Karpas-422 (cell line): Measurements from ENCODE around the gene ELMO2. TPM values are rescaled to one million over a fixed set of nuclear protein-coding genes. Genes with fewer than 3 reads are reported as not detected.

Experiments
- DNase-seq: peaks from one replicate; pipeline ENCODE4 v3.0.0-alpha.2; 2015
- H2AFZ ChIP-seq: fragments of 200-600 bp; sonication (generic); 2 replicates; pipeline ENCODE4 v1.6.1; 2014; ENCODE audit warnings: antibody characterized with exemption, low read length, mixed read lengths
- H3K27ac ChIP-seq: fragments of 200-600 bp; sonication (generic); 2 replicates; pipeline ENCODE4 v1.5.1; 2014; ENCODE audit warnings: mild to moderate bottlenecking, low read length, moderate library complexity
- H3K27me3 ChIP-seq: fragments of 200-600 bp; sonication (generic); 2 replicates; pipeline ENCODE4 v1.6.1; 2014; ENCODE audit warnings: low read length, mixed read lengths
- H3K36me3 ChIP-seq: fragments of 200-600 bp; sonication (generic); 2 replicates; pipeline ENCODE4 v1.6.1; 2014; ENCODE audit warnings: low read length, mixed read lengths; ENCODE audit not compliant: insufficient read depth
- H3K4me1 ChIP-seq: fragments of 200-600 bp; sonication (generic); 2 replicates; pipeline ENCODE4 v1.6.1; 2014; ENCODE audit warnings: mild to moderate bottlenecking, low read length, mixed read lengths
- H3K4me2 ChIP-seq: fragments of 200-600 bp; sonication (generic); 2 replicates; pipeline ENCODE4 v1.6.1; 2014; ENCODE audit warnings: low read length, low read depth, mild to moderate bottlenecking; ENCODE audit not compliant: poor library complexity, severe bottlenecking
- H3K4me3 ChIP-seq: fragments of 200-600 bp; sonication (generic); 2 replicates; pipeline ENCODE4 v1.5.1; 2014; ENCODE audit warnings: mild to moderate bottlenecking, antibody characterized with exemption, low read length, mixed read lengths
- H3K79me2 ChIP-seq: fragments of 200-600 bp; sonication (generic); 2 replicates; pipeline ENCODE4 v1.6.1; 2014; ENCODE audit warnings: mild to moderate bottlenecking, low read length, mixed read lengths
- H3K9ac ChIP-seq: fragments of 200-600 bp; sonication (generic); 2 replicates; pipeline ENCODE4 v1.6.0; 2014; ENCODE audit warnings: low read length
- H3K9me2 ChIP-seq: fragments of 200-600 bp; sonication (generic), shearing (Covaris generic); replicated peaks from 2 replicates; pipeline ENCODE4 v1.6.0; 2014; ENCODE audit warnings: mild to moderate bottlenecking, low read length, moderate library complexity; ENCODE audit not compliant: insufficient read depth
- H3K9me3 ChIP-seq: fragments of 300-700, 200-600 bp; sonication (generic); 2 replicates; pipeline ENCODE4 v1.6.1; 2014; ENCODE audit warnings: low read length, mixed read lengths
- H4K20me1 ChIP-seq: fragments of 200-600 bp; sonication (generic); 2 replicates; pipeline ENCODE4 v1.6.1; 2014; ENCODE audit warnings: mild to moderate bottlenecking, antibody characterized with exemption, low read length, low read depth; ENCODE audit not compliant: insufficient read depth
- total RNA-seq: library from RNA; depleted of rRNA; stranded (reverse); fragments of >200 nt; shearing (Covaris generic); gene quantifications from 2 replicates; pipeline ENCODE4 v1.2.3, GENCODE V29; 2014; ENCODE audit warnings: low replicate concordance

ELMO2 gene
- total RNA-seq, 1 experiment from 2014 or later, result 91.4 TPM

GRCh38 chr20:46336735-46337134, 69.7 kb downstream of the ELMO2 start:
- H3K9ac ChIP-seq, result peak overlapping the region; percentile 16; the same call in 1 of the 2 replicates
- no peaks in the 10 kb centered on the region for H3K9me2 ChIP-seq
- no peaks in the 10 kb centered on the region for H4K20me1 ChIP-seq
- no peaks in the 10 kb centered on the region for H3K27me3 ChIP-seq
- H3K4me2 ChIP-seq, result no peak overlapping the region
- H3K27ac ChIP-seq, result peak overlapping the region; percentile 100
- H3K9me3 ChIP-seq, result no peaks in the 10 kb centered on the region
- no peak overlapping the region for H2AFZ ChIP-seq
- H3K4me3 ChIP-seq, result no peak overlapping the region
- no peaks in the 10 kb centered on the region for H3K36me3 ChIP-seq
- no peak for DNase-seq
- no peaks in the 10 kb centered on the region for H3K79me2 ChIP-seq
- peaks cover 91% of the 10 kb centered on the region for H3K4me1 ChIP-seq

GRCh38 chr20:46334303-46334904, 72.0 kb downstream of the ELMO2 start:
- peaks cover 100% of the 10 kb centered on the region for H3K4me1 ChIP-seq
- H3K27me3 ChIP-seq, result no peaks in the 10 kb centered on the region
- no peaks in the 10 kb centered on the region for H3K9me2 ChIP-seq
- peak; percentile 94 for DNase-seq
- peak overlapping the region; percentile 100 for H3K27ac ChIP-seq
- H3K36me3 ChIP-seq, result no peaks in the 10 kb centered on the region
- H4K20me1 ChIP-seq, result no peaks in the 10 kb centered on the region
- H3K79me2 ChIP-seq, result no peaks in the 10 kb centered on the region
- peak overlapping the region; percentile 96 for H3K4me2 ChIP-seq
- peak overlapping the region; percentile 60 for H3K4me3 ChIP-seq
- H3K9me3 ChIP-seq, result no peaks in the 10 kb centered on the region
- no peak overlapping the region for H2AFZ ChIP-seq
- peak overlapping the region; percentile 84 for H3K9ac ChIP-seq

GRCh38 chr20:46333161-46333991, 73.0 kb downstream of the ELMO2 start:
- peak; percentile 94 for DNase-seq
- Histone ChIP-seq H3K9me2 (no peaks in the 10 kb centered on the region), H2AFZ (no peak overlapping the region), H3K4me1 (peaks cover 100% of the 10 kb centered on the region), H3K9me3 (no peaks in the 10 kb centered on the region), H3K4me2 (peak overlapping the region; percentile 96), H3K27me3 (no peaks in the 10 kb centered on the region), H3K4me3 (peak overlapping the region; percentile 60), H3K27ac (peak overlapping the region; percentile 100), H3K36me3 (no peaks in the 10 kb centered on the region), H3K9ac (peak overlapping the region; percentile 84), H4K20me1 (no peaks in the 10 kb centered on the region), H3K79me2 (no peaks in the 10 kb centered on the region)

- peak; percentile 95 for DNase-seq
- no peaks in the 10 kb centered on the region for H3K27me3 ChIP-seq
- H3K9ac ChIP-seq, result peak overlapping the region; percentile 84
- peak overlapping the region; percentile 100 for H3K27ac ChIP-seq
- H3K4me1 ChIP-seq, result peaks cover 100% of the 10 kb centered on the region
- peak overlapping the region; percentile 96 for H3K4me2 ChIP-seq
- no peaks in the 10 kb centered on the region for H4K20me1 ChIP-seq
- H3K79me2 ChIP-seq, result no peaks in the 10 kb centered on the region
- H3K9me2 ChIP-seq, result no peaks in the 10 kb centered on the region
- no peak overlapping the region for H2AFZ ChIP-seq
- peak overlapping the region; percentile 60 for H3K4me3 ChIP-seq
- H3K36me3 ChIP-seq, result no peaks in the 10 kb centered on the region
- no peaks in the 10 kb centered on the region for H3K9me3 ChIP-seq
Observed at GRCh38 chr20:46332373-46333160, 73.8 kb downstream of the ELMO2 start.

- H3K27me3 ChIP-seq, result no peaks in the 10 kb centered on the region
- H3K36me3 ChIP-seq, result no peaks in the 10 kb centered on the region
- no peaks in the 10 kb centered on the region for H3K79me2 ChIP-seq
- H3K9me3 ChIP-seq, result no peaks in the 10 kb centered on the region
- peak overlapping the region; percentile 84 for H3K9ac ChIP-seq
- no peak overlapping the region for H2AFZ ChIP-seq
- peaks cover 100% of the 10 kb centered on the region for H3K4me1 ChIP-seq
- no peaks in the 10 kb centered on the region for H3K9me2 ChIP-seq
- peak overlapping the region; percentile 100 for H3K27ac ChIP-seq
- peak; percentile 63 for DNase-seq
- peak overlapping the region; percentile 60 for H3K4me3 ChIP-seq
- H3K4me2 ChIP-seq, result peak overlapping the region; percentile 96
- H4K20me1 ChIP-seq, result no peaks in the 10 kb centered on the region
Observed at GRCh38 chr20:46331611-46332361, 74.6 kb downstream of the ELMO2 start.

- Histone ChIP-seq H3K27me3 (no peaks in the 10 kb centered on the region), H3K4me3 (peak overlapping the region; percentile 57), H3K79me2 (no peaks in the 10 kb centered on the region)
Observed at GRCh38 chr20:46330831-46331371, 75.5 kb downstream of the ELMO2 start.

GRCh38 chr20:46330072-46330763, 76.2 kb downstream of the ELMO2 start:
- Histone ChIP-seq H3K36me3 (no peaks in the 10 kb centered on the region), H3K4me3 (peak overlapping the region; percentile 57), H2AFZ (no peak overlapping the region), H3K27ac (peak overlapping the region; percentile 100), H3K4me2 (peak overlapping the region; percentile 96), H3K27me3 (no peaks in the 10 kb centered on the region), H3K9me2 (no peaks in the 10 kb centered on the region), H3K4me1 (peaks cover 93% of the 10 kb centered on the region), H3K79me2 (no peaks in the 10 kb centered on the region), H4K20me1 (no peaks in the 10 kb centered on the region), H3K9ac (peak overlapping the region; percentile 84), H3K9me3 (no peaks in the 10 kb centered on the region)
- peak; percentile 95 for DNase-seq

More at GRCh38 chr20:46330831-46331371, 75.5 kb downstream of the ELMO2 start:
- Histone ChIP-seq H3K9me3 (no peaks in the 10 kb centered on the region), H2AFZ (no peak overlapping the region), H3K27ac (peak overlapping the region; percentile 100), H3K9ac (peak overlapping the region; percentile 84), H3K36me3 (no peaks in the 10 kb centered on the region), H3K9me2 (no peaks in the 10 kb centered on the region), H4K20me1 (no peaks in the 10 kb centered on the region), H3K4me2 (peak overlapping the region; percentile 96), H3K4me1 (peaks cover 100% of the 10 kb centered on the region)
- DNase-seq, result no peak
